Vagina (tissue), 2 donors: ENCODE results near the gene NAP1L5.

Experiments used
- POLR2A ChIP-seq, 2 donors: fragments of 450-650 bp; IDR thresholded peaks; one replicate each; pipeline ENCODE4 v1.6.1; 2017; ENCODE audit warnings: antibody characterized with exemption in 2 of 2, mild to moderate bottlenecking in 2 of 2, moderate library complexity in 2 of 2
- POLR2AphosphoS5 ChIP-seq, 2 donors: sonication (generic); formaldehyde crosslinking; IDR thresholded peaks; one replicate each; pipeline ENCODE4 v1.9.0; 2017; ENCODE audit warnings: antibody characterized with exemption in 2 of 2, mild to moderate bottlenecking in 2 of 2, low read depth in 1 of 2; ENCODE audit not compliant: insufficient read depth in 1 of 2
- TF ChIP-seq, protein P1 (sequence below), 3 experiments: fragments of 450-650 bp in 2 of 3; fragments of 200-600 bp in 1 of 3; sonication (generic) in 1 of 3; IDR thresholded peaks; one replicate each; pipeline ENCODE4 v1.5.1; 2017 to 2019; ENCODE audit warnings: antibody characterized with exemption in 3 of 3, mild to moderate bottlenecking in 2 of 3, moderate library complexity in 2 of 3

DNA sequence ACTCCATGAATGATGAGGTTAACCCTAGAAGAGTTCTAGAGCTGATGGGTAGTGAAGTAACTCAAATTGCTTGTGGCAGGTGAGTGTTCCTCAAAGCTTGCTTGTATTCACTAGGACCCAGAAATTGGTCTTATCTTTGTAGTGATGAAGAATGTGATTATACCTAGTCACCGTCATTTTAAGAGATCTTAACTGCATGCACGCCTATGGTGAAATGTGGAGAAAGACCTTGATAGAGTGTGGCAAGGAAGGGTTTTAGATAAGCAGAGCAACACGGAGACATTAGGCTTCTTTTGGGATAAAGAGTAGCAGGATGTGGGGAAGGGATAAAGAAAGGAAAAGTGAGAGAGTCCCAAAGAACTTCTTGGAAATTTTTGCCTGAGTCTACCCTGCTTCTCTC lies 42.4 kb downstream of the NAP1L5 start:
- TF ChIP-seq, protein P1, sequence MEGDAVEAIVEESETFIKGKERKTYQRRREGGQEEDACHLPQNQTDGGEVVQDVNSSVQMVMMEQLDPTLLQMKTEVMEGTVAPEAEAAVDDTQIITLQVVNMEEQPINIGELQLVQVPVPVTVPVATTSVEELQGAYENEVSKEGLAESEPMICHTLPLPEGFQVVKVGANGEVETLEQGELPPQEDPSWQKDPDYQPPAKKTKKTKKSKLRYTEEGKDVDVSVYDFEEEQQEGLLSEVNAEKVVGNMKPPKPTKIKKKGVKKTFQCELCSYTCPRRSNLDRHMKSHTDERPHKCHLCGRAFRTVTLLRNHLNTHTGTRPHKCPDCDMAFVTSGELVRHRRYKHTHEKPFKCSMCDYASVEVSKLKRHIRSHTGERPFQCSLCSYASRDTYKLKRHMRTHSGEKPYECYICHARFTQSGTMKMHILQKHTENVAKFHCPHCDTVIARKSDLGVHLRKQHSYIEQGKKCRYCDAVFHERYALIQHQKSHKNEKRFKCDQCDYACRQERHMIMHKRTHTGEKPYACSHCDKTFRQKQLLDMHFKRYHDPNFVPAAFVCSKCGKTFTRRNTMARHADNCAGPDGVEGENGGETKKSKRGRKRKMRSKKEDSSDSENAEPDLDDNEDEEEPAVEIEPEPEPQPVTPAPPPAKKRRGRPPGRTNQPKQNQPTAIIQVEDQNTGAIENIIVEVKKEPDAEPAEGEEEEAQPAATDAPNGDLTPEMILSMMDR (IDR thresholded peaks at IDR 0.05): no peak
- TF ChIP-seq POLR2AphosphoS5 (IDR thresholded peaks at IDR 0.05; ENCODE audit: insufficient read depth in 1 of 2, low read depth in 1 of 2) (no peak), POLR2A (IDR thresholded peaks at IDR 0.05) (no peak)
